GM18870 (cell line): ENCODE measurements around the gene ARHGAP15.
A peak's percentile ranks its signal among the peaks of the same experiment; 100 is the strongest.

Source experiments
- ATAC-seq: cut with Tn5 transposase; IDR thresholded peaks from one replicate; pipeline ENCODE4 v1.9.1; 2021; ENCODE audit warnings: moderate library complexity; ENCODE audit not compliant: unreplicated experiment

ARHGAP15 gene

DNA sequence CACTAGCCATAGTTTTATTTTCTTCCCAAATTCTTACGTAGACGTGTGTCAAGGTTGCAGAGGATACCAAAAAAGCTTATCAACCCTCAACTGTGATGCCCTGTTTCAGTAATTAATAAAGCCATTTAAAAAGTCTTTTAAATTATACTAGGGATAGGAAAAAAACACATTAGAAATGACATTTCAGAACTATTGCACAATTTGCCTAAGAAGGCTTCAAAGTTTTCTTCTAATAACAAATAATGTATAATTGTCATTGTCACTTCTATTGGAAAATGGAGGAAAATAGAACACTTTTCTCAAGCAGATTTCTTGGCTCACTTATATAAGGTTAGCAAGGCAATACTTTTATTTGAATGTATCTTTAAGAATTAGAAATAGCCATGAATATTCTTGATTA lies 253.8 kb downstream of the ARHGAP15 start:
- ATAC-seq: no peak

DNA sequence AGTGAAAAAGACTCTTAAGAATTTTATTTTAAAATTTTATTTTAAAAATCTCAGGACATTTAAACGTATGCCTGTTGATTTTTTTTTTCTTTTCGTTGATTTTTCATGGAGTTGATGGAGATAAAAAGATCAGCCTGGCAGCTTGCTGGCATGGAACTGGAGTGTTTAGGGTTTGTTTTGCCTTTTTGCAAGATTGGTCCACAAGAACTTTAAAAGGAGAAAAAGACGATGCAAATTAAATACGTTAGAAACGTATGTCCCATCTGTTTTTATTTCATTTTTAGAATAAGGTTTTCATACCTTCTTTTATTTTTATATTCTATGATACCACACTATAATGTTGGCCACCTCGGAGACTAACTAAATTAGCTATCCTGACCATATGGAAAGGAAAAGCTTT lies 254.9 kb downstream of the ARHGAP15 start:
- ATAC-seq: no peak

DNA sequence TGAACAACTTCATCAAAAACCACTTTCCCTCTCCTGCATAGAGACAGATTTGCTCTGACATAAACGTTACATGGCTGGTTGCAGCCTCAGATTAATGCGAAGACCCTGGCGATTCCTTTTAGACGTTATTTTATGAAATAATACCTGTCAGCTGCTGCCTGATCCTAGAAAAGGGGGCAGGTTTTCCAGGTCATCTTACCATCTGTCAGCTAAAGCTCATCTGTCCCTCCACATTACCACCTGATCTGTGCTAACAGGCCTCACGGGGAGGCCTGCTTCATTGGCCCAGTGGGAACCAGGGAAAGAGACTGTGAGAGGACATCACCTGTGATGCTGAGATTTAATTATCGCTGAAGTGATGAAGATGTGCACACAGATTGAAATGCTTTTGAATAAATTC lies 261.0 kb downstream of the ARHGAP15 start:
- ATAC-seq: no peak

DNA sequence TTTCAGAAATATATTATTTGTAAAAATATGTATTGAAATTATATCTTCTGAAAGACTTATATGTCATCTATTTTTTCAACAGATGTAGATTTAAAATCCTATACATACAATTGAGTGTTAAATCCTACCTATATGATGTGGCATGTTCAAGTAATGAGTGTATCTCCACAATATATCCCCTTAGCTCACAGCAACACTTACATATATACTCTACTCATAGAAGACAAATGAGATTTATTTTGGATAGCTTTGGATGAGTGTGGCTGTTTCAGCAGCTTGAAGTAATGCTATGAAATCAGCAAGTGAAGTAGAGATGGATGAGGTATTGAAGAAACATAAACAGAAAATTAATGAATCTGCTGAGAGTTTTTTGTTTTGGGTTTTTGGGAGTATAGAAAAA lies 263.1 kb downstream of the ARHGAP15 start:
- ATAC-seq: no peak

DNA sequence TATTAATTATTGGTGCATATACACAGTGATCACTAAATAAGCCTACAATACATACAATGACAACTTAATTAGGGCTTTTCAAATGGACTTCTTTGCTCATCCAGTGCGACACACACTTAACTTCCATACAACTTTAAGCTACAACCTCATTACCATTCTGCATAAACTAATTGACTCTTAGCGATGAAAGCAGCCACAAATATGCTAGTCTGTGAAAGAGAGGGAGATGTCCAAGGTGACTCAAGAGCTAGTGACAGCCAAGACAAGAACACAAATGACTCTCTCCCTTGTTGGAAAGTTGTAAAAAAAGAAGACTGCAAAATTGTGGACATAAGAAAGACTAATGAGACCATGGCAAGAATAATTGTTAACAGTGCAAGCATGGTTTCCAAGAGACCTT lies 264.8 kb downstream of the ARHGAP15 start:
- ATAC-seq: no peak

DNA sequence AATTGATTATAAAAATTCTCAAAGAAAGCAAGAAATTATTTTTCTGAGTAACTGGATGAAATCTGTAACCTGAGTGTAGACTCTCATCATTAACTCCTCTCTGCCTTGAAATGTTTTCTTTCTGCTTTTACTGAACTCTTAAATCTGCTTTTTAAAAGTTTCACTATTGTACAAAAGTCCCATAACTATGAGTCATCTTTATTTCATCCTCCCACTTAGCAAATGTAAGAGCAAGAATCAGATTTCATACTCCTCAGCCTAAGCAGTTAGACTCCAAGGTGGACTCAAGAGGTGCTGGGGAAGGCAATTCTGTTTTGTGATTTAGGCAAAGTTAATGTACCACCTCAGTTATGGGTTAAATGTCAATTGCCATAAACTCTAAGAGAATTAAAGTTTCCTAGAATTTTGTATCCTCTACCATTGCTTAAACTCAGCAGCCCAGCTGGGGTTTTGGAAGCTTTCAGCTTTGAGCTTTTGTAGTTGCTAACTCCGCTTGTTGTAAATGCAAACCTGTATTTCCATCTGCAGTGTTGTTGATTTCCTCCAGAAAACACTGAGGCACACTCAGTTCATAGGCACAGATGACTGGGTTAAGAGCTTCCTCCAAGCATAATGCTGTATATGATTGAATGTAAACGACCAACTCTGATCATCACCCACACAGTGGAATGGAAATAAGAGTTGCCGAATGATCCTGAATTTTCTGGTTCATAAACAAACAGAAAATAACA lies 268.8 kb downstream of the ARHGAP15 start:
- peak; percentile 76 for ATAC-seq

DNA sequence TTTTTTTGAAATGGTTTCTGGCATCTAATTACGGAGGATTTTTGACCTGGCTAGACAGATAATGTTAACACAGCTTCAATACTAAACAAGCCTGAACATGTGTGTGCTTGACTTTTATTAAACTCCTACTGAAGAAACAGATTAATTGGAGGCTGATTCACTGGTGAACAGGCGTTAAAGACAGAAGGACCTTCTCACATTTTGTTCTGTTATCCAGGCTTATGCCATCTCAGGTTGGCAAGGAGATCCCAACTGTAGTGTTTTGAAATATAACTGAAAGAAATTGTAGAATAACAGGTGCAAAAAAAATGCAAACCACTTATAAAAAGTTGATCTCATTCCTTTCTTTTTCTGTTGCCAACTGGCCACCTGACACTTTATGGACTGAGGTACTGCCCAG lies 269.6 kb downstream of the ARHGAP15 start:
- no peak for ATAC-seq

DNA sequence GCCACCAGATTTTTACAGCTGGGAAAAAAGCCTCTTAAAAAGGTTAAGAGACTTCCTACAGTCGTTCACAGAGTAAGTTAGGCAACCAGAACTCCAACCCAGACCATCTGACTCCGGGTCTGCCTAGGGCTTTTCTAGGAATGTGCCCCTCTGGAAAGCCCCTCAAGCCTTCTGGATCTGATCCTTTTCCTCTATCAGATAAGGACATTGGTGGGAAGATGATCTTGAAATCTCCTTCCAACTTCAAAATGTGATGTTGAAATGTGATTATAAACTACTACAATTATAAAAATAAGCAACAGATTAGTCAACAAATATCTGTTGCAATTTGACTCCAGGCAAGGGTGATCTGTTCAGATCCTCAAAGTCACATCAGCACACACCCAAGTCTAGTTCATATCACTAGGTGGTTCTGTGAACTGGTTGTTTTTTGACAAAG lies 270.4 kb downstream of the ARHGAP15 start:
- ATAC-seq: no peak

DNA sequence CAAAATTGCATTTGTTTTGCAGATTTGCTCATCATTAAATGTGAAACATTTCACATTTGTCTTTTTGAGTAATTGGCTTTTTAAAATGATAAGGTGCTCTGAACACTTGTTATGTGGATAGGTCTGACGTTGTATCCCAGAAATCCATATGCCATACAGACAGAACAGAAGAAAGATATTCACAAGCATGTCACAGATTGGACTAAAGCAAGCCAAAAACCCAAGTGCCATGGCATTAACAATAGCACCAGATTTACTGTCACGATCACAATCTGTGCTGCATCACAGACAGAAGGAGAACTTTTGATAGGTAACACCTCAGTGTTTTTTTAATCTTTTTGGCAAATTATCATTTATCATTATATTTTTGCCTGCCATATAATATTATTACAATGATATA lies 272.6 kb downstream of the ARHGAP15 start:
- ATAC-seq: no peak

DNA sequence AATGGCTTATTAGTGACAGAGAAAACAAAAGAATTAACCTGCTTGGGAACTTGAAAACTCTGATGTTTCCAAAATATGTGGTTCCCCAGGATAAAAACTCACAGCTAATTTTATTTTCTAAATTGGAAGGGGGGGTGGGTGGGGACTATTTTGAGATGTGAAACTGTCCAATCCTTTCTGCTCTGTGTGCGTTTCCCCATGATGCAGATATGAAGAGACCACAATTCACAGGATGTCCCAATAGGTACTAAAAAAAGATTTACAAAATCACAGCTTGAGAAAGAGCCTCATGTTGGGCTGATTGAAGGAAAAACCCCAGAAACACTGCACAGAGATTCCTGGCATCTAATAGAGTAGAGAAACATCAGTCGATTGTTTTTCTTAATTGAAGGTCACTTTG lies 273.2 kb downstream of the ARHGAP15 start:
- ATAC-seq: no peak

DNA sequence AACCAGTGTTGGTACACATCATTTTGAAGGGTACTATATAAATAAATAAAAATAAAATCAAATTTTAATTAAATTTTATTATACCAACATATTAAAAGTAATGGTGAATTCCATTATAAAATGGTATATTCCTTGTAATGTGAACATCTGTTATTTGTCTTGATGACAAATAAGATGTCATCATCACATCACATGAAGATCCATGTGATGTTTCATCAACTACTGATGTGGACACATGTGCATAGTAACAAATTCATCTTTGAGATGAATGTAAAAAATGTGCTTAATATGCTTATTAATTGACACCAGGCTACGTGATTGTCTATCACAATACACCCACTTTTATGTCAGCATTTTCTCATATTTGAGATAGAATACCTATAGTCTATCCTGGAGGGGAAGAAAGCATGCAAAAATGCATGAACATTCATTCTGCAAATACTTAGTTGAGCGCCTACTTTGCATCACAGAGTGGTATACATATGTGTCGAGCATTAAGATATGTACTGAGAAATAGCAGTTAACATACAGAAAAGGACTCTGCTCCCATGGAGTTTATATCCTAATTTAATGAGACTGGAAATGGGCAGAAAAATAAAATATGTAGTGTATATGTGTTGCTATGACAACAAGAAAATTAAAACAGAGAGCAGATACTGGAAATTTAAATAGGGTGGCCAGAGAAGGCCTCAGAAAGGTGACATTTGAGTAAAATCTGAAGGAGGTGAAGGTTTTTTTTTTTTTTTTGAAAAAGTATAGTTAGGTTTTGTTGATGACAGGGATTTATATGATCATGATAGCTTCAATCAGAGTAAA lies 281.1 kb downstream of the ARHGAP15 start:
- ATAC-seq: no peak

DNA sequence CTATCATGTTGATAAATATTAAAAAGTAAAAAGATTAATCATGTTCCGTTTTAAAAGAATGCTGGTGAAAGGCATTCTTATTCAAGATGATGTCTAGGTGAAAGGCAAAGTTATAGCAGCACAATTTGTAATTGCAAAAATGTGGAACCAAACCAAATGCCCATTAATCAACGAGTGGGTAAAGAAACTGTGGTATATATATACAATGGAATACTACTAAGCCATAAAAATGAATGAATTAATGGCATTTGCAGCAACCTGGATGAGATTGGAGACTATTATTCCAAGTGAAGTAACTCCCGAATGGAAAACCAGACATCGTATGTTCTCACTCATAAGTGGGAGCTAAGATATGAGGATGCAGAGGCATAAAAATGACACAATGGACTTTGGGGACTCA lies 286.4 kb downstream of the ARHGAP15 start:
- no peak for ATAC-seq

DNA sequence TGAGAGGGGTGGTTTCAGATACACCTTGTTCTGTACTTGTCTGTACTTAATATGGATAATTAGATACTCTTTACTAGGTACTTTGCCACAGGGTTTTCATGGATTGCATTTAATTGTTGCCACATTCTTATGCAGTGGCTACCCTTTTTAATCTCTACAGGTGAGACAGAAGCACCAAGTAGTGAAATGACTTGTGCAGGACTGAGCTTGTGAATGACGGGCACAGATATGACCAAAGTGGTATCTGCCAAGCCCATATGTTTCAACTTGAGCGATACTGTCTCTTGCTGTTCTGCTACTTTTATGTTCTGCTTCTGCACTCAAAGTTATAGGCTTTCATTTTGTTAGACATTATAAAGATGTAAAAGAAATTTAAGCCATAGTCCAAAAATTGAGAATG lies 288.2 kb downstream of the ARHGAP15 start:
- ATAC-seq: no peak

DNA sequence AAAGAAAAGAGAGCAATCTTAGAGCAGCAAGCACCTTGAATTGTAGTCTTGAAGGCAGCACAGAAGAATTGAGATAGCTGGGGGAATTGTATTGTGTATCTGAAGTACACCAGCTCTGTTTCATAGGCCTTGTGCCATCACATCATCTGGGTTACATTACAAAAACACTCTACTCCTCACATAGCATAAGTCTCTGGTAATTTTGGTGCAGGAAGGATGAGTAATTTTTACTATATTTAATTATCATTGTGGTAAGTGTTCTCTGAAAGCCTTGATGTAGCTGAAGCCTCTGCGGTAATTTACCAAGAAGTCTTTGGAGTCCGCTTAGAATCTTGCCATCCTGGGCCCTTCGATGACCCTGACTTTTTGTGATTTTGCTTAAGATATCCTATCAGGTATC lies 291.1 kb downstream of the ARHGAP15 start:
- no peak for ATAC-seq

DNA sequence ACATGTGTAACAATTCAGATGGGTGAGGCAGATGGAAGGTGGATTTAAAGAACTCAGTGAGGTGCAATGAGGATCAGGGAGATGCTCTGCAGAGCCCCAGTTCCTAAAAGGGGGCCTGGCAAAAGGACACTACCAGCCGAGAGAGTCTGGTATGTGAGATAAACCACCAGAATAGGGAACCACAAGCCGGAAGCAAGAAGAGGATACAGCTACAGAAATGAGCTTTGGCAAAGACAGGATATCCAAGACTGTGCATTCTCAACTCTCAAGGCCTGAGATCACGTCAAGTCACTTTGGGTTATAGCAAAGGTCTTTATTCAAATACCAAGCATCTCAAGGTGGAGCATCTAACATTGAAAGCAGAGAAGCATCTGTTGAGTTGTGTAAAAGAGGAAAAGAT lies 293.5 kb downstream of the ARHGAP15 start:
- ATAC-seq: peak; percentile 96

DNA sequence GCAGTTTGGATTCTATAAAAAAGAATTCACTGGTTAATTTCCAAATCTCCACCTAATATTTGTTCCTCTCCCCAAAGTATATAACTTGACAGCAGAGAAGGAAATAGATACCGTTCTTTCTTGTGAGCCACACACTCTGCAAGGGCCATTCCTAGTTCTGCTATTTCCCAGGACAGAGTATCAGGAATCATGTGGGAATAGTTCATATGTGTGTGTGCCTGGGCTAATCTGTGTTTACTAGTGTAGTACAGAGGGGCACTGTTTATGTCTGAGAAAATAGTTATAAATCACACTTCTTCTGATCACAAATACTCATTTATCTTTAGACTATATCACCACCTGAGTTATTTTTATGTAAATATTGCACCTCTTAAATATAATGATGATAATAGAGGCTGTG lies 296.7 kb downstream of the ARHGAP15 start:
- ATAC-seq: no peak

DNA sequence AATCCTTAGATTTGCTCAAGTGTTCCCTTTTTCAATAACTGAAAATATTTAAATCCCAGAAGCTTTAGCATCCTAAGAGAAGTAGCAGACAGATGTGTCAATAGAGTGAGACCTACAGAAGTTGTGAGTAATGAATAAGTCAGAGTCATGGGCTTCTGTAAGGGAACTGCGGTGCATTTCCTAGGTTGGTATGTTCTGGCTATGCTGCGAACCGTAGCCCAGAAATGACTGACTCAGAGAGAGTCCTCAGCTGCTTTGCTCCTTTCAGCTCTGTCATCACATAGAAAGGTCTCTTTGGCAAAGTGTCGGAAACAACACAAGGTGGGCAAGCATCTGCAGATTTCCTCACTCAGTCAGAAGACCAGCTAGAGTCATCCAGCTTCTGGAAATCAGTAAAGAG lies 297.1 kb downstream of the ARHGAP15 start:
- no peak for ATAC-seq

DNA sequence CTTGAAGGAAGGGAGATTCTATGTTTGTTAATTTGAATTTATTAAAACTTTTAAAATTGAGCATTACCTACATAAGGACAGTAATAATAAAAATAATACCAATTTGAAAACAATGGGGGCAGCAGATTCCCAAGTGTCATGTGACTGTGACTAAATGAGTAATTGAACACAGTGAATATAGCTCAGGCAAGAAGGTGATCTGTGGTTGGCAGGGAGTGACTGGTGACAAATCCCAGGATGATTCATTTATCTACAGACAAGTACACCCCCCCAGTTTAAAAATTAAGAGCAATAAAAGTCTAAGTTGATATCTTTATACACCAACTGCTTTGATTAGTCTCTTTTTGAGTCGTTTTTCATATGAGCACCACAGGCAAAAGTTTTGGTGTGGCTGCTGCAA lies 299.5 kb downstream of the ARHGAP15 start:
- no peak for ATAC-seq

DNA sequence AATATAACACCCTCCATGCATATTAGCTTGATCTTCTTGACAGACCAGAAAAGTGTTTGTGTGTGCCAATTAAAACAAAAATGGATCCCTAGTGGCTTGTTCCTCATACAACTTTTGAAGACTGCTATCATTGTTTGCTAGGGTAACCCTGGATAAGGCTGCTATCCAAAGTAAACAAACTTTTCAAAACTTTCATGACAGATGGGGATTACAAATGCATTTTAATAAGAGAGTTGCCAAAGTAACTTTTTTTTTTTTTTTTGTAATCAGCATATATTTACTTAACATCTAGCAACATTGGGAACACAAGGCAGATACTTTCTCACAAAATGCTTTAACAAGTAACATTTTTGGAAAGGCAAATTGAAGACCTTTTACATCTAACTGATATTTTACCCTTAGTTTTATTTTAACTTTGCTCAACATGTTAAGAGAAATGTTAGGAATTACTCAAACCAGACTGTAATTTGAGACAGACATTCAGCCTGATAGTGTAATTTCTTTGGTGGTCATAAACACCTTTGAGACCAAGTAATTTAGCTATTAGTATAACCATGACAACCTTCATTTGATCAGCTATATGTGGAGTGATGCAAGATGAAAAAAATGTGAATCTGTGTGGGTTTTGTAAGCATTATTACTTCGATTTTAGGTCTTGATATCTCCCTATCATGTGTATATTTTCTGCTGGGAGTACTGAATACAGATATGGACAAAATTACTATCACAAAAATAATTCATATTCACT lies 300.9 kb downstream of the ARHGAP15 start:
- no peak for ATAC-seq

DNA sequence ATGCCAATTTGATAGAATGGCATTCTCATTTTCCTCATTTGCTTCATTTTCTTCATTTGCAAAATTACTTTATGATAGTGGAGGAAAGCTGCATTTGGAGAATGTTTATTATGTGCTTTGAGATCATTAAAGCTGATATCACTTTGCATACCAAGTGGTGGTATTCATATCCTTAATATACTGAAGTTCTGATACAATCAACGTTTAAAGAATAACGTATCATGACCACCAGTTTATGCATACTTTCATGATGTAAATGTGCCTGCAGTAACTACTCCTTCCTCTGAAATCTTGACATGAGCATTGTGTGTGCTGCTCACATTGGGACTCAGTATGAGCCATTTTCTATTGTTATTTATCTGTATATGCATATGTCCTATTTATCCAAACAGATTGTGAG lies 302.1 kb downstream of the ARHGAP15 start:
- no peak for ATAC-seq

DNA sequence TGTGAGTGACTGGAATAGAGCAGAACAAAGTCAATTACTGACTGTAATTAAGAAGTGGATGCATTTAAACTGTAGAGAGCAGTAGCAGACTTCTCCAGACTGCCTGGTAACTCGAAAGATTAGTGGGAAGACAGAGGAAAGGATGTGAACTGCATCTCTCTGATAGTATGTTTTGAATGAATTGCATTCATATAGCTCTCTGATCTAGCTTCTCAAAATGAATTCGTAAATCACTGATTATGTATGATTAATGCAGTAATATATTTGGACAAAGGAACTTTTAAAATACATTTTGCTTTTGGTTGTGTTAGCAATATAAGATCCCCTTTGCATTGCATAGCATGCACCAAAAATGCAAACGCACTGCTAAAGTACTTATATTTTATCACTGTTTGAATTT lies 304.0 kb downstream of the ARHGAP15 start:
- ATAC-seq: no peak

DNA sequence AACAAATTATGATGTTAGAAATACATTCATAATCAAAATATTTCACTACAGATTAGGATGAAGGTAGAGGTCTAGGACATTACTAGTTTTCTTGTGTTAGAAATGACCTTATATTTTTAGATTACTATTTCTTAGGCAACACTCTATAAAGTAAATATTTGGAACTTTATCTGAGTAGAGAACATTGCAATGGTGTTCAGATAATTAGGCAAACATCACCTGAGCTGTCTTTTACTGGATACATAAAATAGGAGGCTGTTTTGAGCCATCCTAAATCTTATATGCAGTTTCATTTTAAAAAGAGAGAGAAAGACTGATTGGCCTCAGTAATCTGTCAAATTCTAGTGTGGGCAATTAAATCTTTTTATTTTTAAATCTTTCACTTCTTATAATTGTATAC lies 304.6 kb downstream of the ARHGAP15 start:
- ATAC-seq: no peak
